ENCODE data around the gene SERPINF2.
"Not testable (repeated sequence)": the region's sequence is repeated elsewhere in the genome, so short reads cannot be mapped to it uniquely, and the experiment has no call there.

The SERPINF2 gene

DNA sequence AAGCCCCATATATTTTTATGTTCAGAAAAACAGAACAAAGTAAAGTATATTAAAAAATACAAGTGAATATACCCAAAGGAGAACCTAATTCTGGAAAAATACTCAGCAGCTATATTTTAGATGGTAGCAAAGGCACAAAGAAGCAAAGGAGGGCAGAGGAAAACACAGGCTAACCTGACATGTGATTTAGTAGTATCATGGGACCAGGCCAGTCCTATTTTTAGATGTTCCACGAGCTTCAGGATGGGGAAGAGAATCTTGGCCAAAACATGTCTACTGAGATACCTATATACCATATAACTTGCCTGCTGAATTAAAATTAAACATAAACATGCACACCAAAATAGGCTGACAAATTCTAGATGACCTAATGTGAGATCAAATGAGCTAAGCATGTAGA, 54.1 kb downstream of the SERPINF2 start:
- DNase-seq: peak; percentile 32

DNA sequence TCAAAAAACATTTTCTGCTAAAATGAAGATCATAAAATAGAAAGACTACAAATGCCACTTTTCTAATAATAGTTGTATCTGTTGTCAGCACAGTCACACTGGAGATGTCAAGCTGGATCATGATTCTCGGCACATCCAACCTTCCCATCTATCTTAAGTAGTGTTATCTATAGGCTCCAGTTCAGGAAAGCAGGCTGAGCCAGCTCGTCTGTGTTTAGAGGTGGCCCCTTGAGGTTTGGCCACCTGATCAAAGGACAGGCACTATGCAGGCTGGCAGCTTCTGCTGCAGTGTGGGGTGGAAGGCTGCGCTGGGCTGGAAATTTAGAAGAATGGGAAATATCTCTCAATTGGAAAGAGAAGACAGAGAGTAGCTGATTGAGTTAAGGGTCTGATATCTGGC, 54.7 kb downstream of the SERPINF2 start:
- no peak for DNase-seq

DNA sequence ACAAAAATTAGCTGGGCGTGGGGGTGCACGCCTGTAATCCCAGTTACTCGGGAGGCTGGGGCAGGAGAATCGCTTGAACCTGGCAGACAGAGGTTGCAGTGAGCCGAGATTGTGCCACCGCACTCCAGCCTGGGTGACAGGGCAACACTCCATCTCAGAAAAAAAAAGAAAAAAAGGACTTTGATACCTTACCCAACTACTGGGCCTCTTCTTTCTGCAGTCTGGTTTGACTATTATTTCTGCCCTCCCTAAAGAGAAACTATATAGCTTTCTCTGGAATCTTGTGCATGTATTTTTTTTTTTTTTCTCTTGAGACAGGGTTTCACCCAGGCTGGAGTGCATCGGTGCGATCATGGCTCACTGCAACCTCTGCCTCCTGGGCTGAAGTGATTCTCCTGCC, 55.2 kb downstream of the SERPINF2 start:
- DNase-seq: not testable (repeated sequence)

DNA sequence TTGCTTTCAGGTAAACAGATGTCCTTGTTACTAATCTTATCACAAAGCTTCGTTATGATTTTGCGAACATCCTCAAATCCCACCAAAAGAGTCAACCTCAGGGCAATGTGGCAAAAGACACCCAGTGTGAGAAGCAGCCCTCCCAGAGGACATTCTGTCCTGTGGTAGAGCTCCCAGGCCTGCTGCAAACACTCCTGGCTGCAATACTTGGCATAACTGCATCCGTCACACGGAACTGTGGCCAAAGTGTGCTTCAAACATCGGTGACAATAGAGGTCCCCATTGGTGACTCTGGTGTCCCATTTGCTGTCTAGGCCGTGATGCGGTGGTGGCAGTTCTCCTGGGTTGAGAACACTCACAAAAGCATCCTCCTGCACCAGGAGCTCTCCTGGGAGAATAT, 57.6 kb downstream of the SERPINF2 start:
- DNase-seq: no peak

DNA sequence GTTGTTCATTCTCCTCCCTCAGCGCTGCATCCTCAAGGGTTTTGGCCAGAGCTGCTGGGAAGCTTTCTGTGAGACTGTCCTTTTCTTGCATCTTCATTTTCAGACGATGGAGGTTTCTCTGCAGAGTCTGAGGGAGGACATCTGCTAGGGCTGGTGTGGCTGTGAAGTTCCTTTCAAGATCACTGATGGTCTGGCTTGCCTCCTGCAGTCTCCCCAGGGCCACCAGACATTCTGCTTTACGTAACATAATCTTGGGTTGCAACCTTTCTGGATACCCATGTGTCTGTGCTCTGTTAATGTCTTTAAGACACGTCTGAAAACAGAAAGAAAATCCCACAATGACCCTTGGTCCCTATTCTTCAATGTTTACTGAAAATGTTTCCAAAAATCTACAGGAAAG, 58.0 kb downstream of the SERPINF2 start:
- DNase-seq: no peak

DNA sequence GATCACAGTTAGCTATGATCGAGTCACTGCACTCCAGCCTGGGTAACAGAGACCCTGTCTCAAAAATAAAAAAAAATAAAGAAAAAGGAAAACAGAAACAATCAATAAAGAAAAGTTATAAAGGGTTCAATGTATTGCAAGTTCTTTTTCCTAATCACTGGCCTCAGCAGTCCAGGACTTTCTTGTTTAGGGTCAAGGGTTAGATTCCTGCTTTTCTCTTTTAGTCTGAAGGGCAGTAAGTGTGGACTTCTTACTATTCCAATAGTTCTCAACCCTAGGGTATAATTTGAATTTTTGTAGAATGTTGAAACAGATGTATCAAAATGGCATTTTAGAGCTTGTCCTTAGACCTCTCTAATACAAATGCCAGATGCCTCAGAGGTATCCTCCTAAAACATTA, 59.8 kb downstream of the SERPINF2 start:
- no peak for DNase-seq

DNA sequence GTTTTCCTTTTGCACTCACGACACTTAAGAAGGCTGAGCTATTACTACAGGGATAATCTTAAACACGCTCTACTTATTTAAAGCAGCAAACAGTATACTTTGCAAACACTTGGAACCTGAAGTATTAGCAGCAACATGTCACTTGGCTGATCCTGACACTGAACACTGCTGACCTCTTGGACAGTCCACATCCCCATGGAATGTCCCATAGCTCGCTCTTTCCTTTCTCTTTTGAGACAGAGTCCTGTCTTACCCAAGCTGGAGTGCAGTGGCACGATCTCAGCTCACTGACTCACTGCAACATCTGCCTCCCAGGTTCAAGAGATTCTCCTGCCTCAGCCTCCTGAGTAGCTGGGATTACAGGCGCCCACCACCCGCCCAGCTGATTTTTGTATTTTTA, 60.6 kb downstream of the SERPINF2 start:
- DNase-seq: no peak
